Immature natural killer cell (primary cell): ENCODE data around the gene ADRM1. TPM values are rescaled to one million over a fixed set of nuclear protein-coding genes. Genes with fewer than 3 reads are reported as not detected.

ENCODE experiments used
- DNase-seq, 3 donors: peaks; one replicate each; pipeline ENCODE4 v3.0.0; 2022; ENCODE audit warnings: mixed read lengths in 1 of 3
- H3K27ac Mint-ChIP-seq, 6 donors: one replicate each; pipeline ENCODE4 v1.8.0; 2020; ENCODE audit warnings: mixed read lengths in 6 of 6, mild to moderate bottlenecking in 5 of 6, inconsistent platforms in 4 of 6, moderate library complexity in 3 of 6
- H3K27me3 Mint-ChIP-seq, 3 donors: one replicate each; pipeline ENCODE4 v1.8.0; 2020 to 2021; ENCODE audit warnings: low read depth in 3 of 3, mild to moderate bottlenecking in 3 of 3, mixed read lengths in 3 of 3, moderate library complexity in 3 of 3, inconsistent platforms in 1 of 3
- H3K36me3 Mint-ChIP-seq, 3 donors: one replicate each; pipeline ENCODE4 v1.8.0; 2020; ENCODE audit warnings: mixed read lengths in 3 of 3, inconsistent platforms in 2 of 3, mild to moderate bottlenecking in 2 of 3
- H3K4me1 Mint-ChIP-seq, 2 donors: one replicate each; pipeline ENCODE4 v1.8.0; 2020; ENCODE audit warnings: inconsistent platforms in 2 of 2, mild to moderate bottlenecking in 2 of 2, mixed read lengths in 2 of 2, moderate library complexity in 1 of 2
- H3K4me3 Mint-ChIP-seq, 5 donors: one replicate each; pipeline ENCODE4 v1.8.0; 2020; ENCODE audit warnings: mild to moderate bottlenecking in 5 of 5, mixed read lengths in 5 of 5, inconsistent platforms in 3 of 5, moderate library complexity in 3 of 5
- H3K9me3 Mint-ChIP-seq, 6 donors: one replicate each; pipeline ENCODE4 v1.8.0; 2020; ENCODE audit warnings: mild to moderate bottlenecking in 6 of 6, mixed read lengths in 6 of 6, inconsistent platforms in 4 of 6, moderate library complexity in 3 of 6
- polyA plus RNA-seq, 3 donors: library from polyadenylated mRNA; unstranded; fragments of 300-500 nt; fragmentation: Illumina TruSeq; gene quantifications; one replicate each; pipeline ENCODE4 v1.2.3, GENCODE V29; 2021

The ADRM1 gene
- polyA plus RNA-seq, 3 donors from 2014 or later: 97.2 to 132 (median 108) TPM

DNA sequence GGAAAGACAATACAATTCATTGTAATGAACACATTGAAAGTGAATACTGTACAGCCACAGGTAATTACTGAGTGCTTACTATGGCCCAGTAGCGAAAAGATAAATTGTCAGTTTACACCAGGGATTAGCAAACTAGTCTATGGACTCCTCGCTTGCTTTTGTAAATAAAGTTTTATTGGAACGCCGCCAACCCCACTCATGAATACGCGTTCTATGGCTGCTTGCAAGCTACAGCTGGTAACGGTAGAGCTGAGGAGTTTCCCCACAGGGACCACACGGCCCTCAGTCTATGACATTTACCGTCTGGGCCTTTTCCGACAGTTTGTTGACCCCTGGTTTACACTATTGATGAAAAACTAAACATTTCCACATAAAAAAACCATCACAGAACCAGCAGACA is 40.1 kb downstream of the ADRM1 start:
- Mint-ChIP-seq H3K4me1 (no peaks in the 10 kb centered on the region), H3K27ac (no peak overlapping the region), H3K36me3 (peaks cover 0 to 4% (median 0%) of the 10 kb centered on the region in 3 donors), H3K4me3 (no peak overlapping the region), H3K27me3 (peaks cover 0 to 4% (median 4%) of the 10 kb centered on the region in 3 donors), H3K9me3 (peaks cover 0 to 4% (median 0%) of the 10 kb centered on the region in 6 donors)
- no peak for DNase-seq

DNA sequence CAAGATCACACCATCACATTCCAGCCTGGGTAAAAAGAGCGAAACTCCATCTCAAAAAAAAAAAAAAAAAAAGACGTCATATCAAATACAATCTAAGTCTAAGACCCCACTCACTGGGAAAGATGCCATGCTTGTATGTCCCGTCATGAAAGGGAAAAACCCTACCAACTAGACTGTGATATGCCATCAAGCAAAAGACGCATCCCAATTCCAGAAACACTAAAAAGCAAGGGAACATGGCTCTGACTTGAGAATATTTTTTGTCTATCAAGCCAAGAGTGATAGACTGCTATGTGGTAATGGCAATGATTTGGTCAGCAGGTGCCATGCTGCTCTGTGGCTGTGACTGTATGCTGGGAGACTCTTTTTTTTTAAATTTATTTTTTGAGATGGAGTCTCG is 41.3 kb downstream of the ADRM1 start:
- Mint-ChIP-seq H3K9me3 (peaks cover 0 to 6% (median under 1%) of the 10 kb centered on the region in 6 donors), H3K4me1 (no peaks in the 10 kb centered on the region), H3K27me3 (peaks cover 0 to 11% (median 4%) of the 10 kb centered on the region in 3 donors), H3K27ac (no peak overlapping the region), H3K36me3 (peaks cover 0 to 8% (median 0%) of the 10 kb centered on the region in 3 donors), H3K4me3 (no peak overlapping the region)
- no peak for DNase-seq

DNA sequence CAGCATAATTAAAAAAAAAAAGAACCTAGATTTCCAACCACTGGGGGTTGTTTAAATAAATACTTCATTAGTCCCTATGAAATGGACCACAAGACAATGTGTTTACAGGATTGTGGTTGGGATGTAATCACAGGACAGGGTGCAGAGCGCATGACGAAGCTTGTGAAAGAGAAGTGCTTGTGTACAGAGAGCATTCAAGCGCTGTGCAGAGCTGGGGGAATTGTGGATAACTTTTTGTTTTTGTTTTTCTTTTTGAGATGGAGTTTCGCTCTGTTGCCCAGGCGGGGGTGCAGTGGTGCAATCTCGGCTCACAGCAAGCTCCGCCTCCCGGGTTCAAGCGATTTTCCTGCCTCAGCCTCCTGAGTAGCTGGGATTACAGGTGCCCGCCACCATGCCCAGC is 42.0 kb downstream of the ADRM1 start:
- Mint-ChIP-seq H3K4me1 (no peaks in the 10 kb centered on the region), H3K27me3 (peaks cover 0 to 13% (median 3%) of the 10 kb centered on the region in 3 donors), H3K27ac (no peak overlapping the region), H3K9me3 (peaks cover 0 to 6% (median under 1%) of the 10 kb centered on the region in 6 donors), H3K36me3 (peaks cover 0 to 8% (median 0%) of the 10 kb centered on the region in 3 donors), H3K4me3 (no peak overlapping the region)
- no peak for DNase-seq

DNA sequence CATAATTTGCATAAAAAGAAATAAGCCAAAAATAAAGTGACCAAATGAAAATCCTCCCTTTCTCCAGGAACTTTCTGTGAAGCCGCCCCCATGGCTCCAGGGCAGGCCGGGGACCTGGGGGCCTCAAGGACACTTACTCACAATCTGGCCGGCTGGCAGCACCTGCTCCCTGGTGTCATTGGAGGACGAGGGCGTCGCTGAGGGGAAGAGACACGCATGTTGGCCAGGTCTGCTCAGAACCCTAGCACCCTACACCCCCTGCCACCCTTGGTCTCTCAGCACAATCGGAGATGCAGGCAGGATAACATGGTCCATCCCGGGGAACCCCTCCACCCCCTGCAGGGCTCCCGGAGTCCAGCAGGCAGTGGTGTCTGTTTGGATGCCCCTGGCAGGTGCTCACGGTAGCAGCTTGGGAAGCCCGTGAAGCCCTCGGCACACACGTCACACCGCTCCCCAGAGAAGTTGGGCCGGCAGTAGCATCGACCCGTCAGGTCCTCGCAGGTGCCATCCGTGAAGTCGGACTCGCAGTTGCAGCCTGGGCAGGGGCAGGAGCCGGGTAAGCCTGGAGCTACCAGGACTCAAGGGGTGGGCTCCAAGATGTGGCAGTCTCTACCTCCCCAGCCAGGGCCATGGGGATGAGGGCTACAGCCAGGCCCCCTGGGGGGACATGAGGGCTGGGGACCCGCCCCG is 43.0 kb downstream of the ADRM1 start:
- DNase-seq: no peak

DNA sequence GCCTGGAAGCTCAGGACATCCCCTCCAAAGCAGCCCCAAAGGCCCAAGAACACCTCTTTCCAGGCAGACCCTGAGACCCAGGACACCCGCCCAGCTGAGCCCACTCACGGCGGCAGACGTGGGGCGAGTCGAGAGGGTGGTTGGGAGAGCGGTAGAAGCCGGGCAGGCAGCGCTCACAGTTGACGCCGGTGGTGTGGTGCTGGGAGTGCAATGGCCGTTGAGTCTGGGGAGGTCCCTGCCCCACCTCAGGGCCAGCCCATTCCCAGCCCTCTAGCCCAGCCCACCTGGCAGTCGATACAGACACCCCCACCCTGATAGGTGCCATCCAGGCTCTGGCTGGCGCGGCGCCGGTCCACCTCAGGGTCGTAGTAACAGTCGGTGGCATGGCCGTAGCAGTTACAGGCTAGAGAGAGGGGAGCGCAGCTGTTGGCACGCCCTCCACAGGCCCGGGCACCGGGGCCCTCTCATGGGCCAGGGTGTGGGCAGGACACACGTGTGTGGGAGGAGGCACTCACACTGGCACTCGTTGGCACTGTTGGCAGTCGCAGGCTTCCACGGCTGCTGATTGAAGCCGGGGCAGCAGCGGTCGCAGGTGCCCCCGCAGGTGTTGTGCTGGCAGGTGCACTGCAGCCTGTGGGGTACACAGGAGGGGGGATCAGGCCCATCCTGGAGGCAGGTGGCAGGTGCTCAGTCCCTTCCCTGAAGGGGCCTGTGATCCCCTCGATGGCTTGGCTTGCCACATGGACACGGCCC is 43.8 kb downstream of the ADRM1 start:
- H3K4me3 Mint-ChIP-seq: no peak overlapping the region
- peaks cover 0 to 6% (median under 1%) of the 10 kb centered on the region in 6 donors for H3K9me3 Mint-ChIP-seq
- no peak for DNase-seq
- H3K27me3 Mint-ChIP-seq: peaks cover 0 to 11% (median 0%) of the 10 kb centered on the region in 3 donors
- no peak overlapping the region for H3K27ac Mint-ChIP-seq
- H3K4me1 Mint-ChIP-seq: no peaks in the 10 kb centered on the region
- H3K36me3 Mint-ChIP-seq: peaks cover 0 to 8% (median 0%) of the 10 kb centered on the region in 3 donors

More for the DNA sequence above, 43.0 kb downstream of the ADRM1 start:
- Mint-ChIP-seq H3K4me3 (no peak overlapping the region), H3K9me3 (peaks cover 0 to 6% (median under 1%) of the 10 kb centered on the region in 6 donors), H3K27ac (no peak overlapping the region), H3K27me3 (peaks cover 0 to 11% (median 0%) of the 10 kb centered on the region in 3 donors), H3K4me1 (no peaks in the 10 kb centered on the region), H3K36me3 (peaks cover 0 to 8% (median 0%) of the 10 kb centered on the region in 3 donors)

DNA sequence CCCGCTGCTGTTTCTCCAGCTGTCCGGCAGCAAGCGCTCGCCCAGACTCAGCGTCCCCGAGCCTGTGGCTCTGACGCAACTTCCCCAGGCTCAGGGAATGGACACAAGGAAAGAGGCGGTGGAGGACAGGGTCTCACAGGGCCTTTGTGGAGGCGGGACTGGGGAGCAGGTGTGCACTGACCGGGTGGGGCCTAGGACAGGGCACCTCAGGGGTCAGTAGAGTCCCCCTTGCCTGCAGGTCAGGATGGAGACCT is 44.3 kb downstream of the ADRM1 start:
- Mint-ChIP-seq H3K4me1 (no peaks in the 10 kb centered on the region), H3K36me3 (peaks cover 0 to 8% (median 0%) of the 10 kb centered on the region in 3 donors), H3K27ac (no peak overlapping the region), H3K4me3 (no peak overlapping the region), H3K27me3 (peaks cover 0 to 10% (median 0%) of the 10 kb centered on the region in 3 donors), H3K9me3 (peaks cover 0 to 6% (median under 1%) of the 10 kb centered on the region in 6 donors)
- DNase-seq: no peak

DNA sequence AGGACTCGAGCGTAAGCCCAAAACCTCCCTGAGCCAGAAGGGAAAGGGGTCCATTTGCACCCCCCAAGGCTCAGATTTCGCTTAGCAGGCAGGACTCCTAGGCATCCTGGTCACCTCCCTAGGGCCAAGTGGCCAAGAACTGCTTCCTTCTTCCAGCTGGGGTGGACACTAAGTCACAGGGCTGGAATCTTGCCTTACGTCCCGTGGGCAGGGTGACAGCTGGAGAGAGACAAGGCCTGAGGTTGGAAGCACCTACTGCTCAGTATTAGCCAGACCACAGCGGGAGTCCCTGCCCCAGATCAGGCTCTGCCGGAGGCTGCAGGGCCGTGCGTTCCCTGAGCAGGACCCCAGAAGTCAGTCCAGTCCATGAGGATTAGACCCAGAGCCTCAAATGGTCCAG is 44.6 kb downstream of the ADRM1 start:
- DNase-seq: no peak
- peaks cover 0 to 8% (median 0%) of the 10 kb centered on the region in 3 donors for H3K36me3 Mint-ChIP-seq
- peaks cover 0 to 6% (median under 1%) of the 10 kb centered on the region in 6 donors for H3K9me3 Mint-ChIP-seq
- H3K4me1 Mint-ChIP-seq: no peaks in the 10 kb centered on the region
- H3K27me3 Mint-ChIP-seq: peaks cover 0 to 9% (median 0%) of the 10 kb centered on the region in 3 donors
- H3K4me3 Mint-ChIP-seq: no peak overlapping the region
- no peak overlapping the region for H3K27ac Mint-ChIP-seq

DNA sequence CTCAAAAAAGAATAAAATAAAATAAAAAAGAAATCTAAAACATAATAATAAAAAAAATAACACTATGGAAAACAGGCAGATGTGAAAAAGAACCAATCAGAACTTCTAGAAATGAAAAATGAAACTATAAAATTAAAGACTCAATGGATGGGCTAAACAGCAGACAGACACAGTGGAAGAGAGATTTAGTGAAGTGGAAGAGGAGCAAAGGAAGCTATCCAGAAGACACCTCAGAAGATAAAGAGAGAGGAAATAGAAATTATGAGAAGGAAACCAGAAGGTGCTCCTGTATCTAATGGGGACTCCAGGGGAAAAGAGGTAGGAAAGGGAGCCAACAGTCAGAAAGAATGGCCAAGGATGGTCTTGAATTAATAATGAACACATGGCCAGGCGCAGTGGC is 45.8 kb downstream of the ADRM1 start:
- no peaks in the 10 kb centered on the region for H3K4me1 Mint-ChIP-seq
- no peak overlapping the region for H3K4me3 Mint-ChIP-seq
- peaks cover 0 to 6% (median under 1%) of the 10 kb centered on the region in 6 donors for H3K9me3 Mint-ChIP-seq
- H3K27me3 Mint-ChIP-seq: peaks cover 0 to 9% (median 0%) of the 10 kb centered on the region in 3 donors
- H3K27ac Mint-ChIP-seq: no peak overlapping the region
- no peak for DNase-seq
- H3K36me3 Mint-ChIP-seq: peaks cover 0 to 4% (median 0%) of the 10 kb centered on the region in 3 donors

DNA sequence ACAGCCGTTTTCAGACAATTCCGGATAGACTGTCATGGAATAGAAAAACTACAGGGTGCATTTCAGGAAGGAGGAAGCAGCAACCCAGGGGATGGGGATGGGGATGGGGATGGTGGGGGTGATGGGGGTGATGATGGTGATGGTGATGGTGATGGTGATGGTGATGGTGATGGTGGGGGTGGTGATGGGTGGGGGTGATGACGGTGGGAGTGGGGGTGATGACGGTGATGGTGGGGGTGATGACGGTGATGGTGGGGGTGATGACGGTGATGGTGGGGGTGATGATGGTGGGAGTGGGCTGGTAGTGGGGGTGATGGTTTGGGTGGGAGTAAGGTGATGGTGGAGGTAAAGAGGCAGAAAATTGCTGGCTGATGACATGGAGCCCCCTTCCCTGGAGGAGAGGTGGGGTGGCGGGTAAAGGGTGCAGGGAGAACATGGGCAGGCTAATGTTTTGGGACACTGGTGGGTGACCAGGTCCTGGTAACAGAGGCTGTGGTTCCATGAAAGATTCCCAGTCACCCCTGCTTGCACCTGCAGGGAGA is 46.8 kb downstream of the ADRM1 start:
- H3K9me3 Mint-ChIP-seq: peaks cover 0 to 6% (median under 1%) of the 10 kb centered on the region in 6 donors
- H3K27me3 Mint-ChIP-seq: peaks cover 0 to 9% (median 0%) of the 10 kb centered on the region in 3 donors
- H3K36me3 Mint-ChIP-seq: peaks cover 0 to 4% (median 0%) of the 10 kb centered on the region in 3 donors
- no peak for DNase-seq
- no peak overlapping the region for H3K27ac Mint-ChIP-seq
- H3K4me3 Mint-ChIP-seq: no peak overlapping the region
- H3K4me1 Mint-ChIP-seq: no peaks in the 10 kb centered on the region

DNA sequence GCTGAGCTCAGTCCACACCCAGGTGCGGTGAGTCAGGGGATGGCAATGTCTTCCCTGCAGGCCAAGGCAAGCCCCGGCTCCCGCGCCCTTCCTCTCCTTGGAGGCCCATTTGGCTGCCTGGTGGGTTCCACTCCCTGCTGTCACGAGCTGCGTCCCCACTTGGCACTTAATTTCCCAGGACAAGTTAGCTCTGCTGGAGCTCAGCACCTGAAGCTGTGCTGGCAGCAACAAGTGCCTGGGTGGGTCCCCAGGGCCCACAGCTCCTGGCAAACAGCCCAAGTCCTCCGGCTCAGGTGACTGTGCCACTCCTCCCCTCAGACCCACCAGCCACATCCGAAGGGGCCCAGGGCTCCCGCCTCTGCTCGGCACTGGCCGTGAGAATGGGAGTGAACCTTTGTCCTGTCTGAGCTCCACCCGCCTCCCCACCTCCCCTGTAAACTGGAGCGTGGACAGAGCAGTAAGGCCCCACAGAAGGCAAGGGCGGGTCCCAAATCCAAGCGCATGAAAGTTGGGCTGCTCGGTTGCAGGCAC is 47.4 kb downstream of the ADRM1 start:
- Mint-ChIP-seq H3K27me3 (peaks cover 0 to 9% (median 0%) of the 10 kb centered on the region in 3 donors), H3K36me3 (peaks cover 0 to 4% (median 0%) of the 10 kb centered on the region in 3 donors), H3K9me3 (peaks cover 0 to 6% (median 0%) of the 10 kb centered on the region in 6 donors), H3K27ac (no peak overlapping the region), H3K4me1 (no peaks in the 10 kb centered on the region), H3K4me3 (no peak overlapping the region)
- no peak for DNase-seq

DNA sequence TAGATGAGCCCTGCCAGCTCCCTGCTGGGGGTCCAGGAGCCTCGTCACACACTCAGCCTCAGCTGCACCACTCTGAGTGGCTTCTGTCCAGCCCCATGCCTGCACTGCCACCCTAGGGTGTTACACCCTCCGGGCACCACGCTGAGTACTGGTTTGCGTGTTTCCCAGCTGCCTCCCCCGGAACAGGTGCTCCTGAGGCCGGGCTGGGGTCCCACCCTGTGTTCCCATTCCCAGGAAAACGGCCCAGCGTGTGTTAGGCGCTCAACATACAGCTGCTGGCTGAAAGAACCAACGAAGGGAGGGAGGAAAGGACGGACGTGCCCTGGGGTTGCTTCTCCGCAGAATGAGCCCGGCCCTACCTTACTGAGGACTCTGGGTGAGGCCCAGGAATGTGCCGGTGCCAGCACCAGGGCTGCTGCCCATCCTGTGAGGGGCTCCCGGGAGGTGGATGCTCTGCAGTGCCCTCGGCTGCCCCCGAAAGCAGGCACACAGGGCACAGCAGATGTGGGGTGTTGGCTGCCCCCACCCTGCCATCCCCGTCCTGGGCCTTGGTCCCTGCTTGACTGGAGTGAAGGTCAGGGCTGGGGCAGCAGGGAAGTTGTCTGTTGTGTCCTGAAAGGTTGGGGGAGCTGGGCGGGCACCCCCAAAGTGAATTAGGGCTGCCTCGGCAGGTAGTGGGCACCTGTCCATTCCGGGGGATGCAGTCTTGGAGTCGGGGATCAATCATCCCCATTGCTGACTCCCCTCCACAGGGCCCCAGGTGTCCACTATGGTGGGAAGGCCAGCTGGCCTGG is 48.0 kb downstream of the ADRM1 start:
- Mint-ChIP-seq H3K27me3 (peaks cover 0 to 10% (median 0%) of the 10 kb centered on the region in 3 donors), H3K27ac (no peak overlapping the region), H3K4me3 (no peak overlapping the region), H3K4me1 (no peaks in the 10 kb centered on the region), H3K9me3 (peaks cover 0 to 6% (median 0%) of the 10 kb centered on the region in 6 donors), H3K36me3 (peaks cover 0 to 4% (median 0%) of the 10 kb centered on the region in 3 donors)
- no peak for DNase-seq

DNA sequence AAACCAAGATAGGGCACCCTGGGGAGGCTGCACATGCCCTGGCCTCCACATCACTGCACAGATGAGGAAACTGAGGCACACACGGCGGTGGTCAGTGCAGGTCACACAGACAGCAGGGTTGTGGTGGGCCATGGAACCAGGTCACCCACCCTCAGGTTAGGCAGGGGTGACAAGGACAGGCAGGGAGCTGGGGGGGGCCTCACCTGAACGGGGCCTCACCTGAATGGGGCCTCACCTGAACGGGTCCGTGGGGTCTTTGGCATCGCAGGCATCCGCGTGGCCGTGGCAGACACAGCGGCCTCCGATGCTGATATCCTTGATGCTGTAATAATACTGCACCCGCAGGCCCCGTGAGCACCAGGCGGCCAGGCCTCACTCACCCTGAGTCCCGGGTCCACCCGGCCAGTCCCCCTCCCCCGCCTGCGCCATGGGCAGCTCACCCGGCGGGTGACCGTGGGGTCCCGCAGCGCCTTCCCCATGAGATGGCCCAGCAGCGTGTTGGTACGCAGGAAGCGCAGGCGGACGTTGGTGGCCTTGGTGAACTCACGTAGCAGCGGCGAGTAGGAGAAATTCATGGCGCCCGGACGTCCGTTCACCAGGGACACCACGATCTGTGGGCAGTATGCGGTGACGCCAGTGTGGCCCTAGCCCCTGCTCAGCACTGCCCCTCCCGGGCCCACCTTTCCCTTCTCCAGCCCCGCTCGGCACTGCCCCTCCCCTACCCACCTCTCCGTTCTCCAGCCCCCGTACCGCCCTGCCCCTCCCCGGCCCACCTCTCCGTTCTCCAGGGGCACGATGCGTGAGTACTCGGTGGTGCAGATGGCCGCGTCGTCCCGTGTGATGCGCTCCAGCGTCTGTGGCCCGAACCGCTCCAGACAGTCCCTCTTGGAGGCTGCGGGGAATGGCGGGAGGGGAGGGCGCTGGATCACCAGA is 48.9 kb downstream of the ADRM1 start:
- H3K27me3 Mint-ChIP-seq: peaks cover 0 to 11% (median 0%) of the 10 kb centered on the region in 3 donors
- no peaks in the 10 kb centered on the region for H3K4me1 Mint-ChIP-seq
- no peak for DNase-seq
- peaks cover 0 to 4% (median 0%) of the 10 kb centered on the region in 3 donors for H3K36me3 Mint-ChIP-seq
- no peak overlapping the region for H3K27ac Mint-ChIP-seq
- H3K4me3 Mint-ChIP-seq: no peak overlapping the region
- peaks cover 0 to 6% (median 0%) of the 10 kb centered on the region in 6 donors for H3K9me3 Mint-ChIP-seq
